ENCODE results near the gene SLC2A2. TPM values are rescaled to one million over a fixed set of nuclear protein-coding genes. Genes with fewer than 3 reads are reported as not detected.

SLC2A2 gene
- total and polyA plus RNA-seq, 8 donors: 2.9 TPM; not detected in 7

DNA sequence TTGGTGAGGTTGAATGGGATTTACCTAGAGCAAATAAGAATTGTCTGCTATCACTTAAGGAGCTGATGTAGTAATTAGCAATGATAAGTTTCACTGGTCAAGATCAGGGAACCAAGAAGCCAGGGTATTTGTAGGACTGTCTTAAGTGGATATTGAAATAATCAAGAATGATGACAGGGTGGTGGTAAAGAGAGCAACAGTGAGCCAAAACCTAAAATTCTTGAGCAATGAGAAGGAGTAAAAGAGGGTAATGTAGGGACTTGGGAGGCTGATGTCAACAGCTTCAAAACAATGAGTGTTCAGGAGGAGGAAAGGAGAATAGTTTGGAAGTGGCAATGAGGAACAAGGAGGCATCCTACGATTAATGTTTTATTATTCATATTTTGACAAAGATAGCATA lies 31.5 kb upstream of the SLC2A2 start:
- DNase-seq: no peak
- WGBS, 5 donors: 85 to 96% (median 92%) methylated on average over 1 of the region's 1 CpG
- Histone ChIP-seq H3K4me1 (peaks cover 0 to 29% (median 3%) of the 10 kb centered on the region in 4 donors), H3K27me3 (no peaks in the 10 kb centered on the region), H3K36me3 (peaks cover 0 to 4% (median 0%) of the 10 kb centered on the region in 4 donors), H3K9me3 (no peaks in the 10 kb centered on the region), H3K27ac (no peak overlapping the region), H3K4me3 (no peak overlapping the region)
- TF ChIP-seq EP300 (IDR thresholded peaks at IDR 0.05): no peak
- intact Hi-C loops (cut with DNase I; ENCODE audit: low total_unique reads): no loop called here

- H3K36me3 ChIP-seq: no peaks in the 10 kb centered on the region
- H3K27ac ChIP-seq: no peak overlapping the region
- TF ChIP-seq CTCF (IDR thresholded peaks at IDR 0.05) (no peak), EP300 (IDR thresholded peaks at IDR 0.05) (no peak), POLR2AphosphoS5 (IDR thresholded peaks at IDR 0.05) (no peak), POLR2A (IDR thresholded peaks at IDR 0.05) (no peak)
- no peak overlapping the region for H3K4me3 ChIP-seq
- H3K27me3 ChIP-seq: no peaks in the 10 kb centered on the region
- WGBS, 5 donors: 69 to 100% (median 93%) methylated on average over 1 of the region's 1 CpG
- intact Hi-C loops (cut with DNase I; ENCODE audit: low total_unique reads): no loop called here
- DNase-seq: no peak
- H3K9me3 ChIP-seq: no peaks in the 10 kb centered on the region
- peaks cover 0 to 29% (median 3%) of the 10 kb centered on the region in 4 donors for H3K4me1 ChIP-seq
These were observed 30.6 kb upstream of the SLC2A2 start for GRCh38 chr3:171057072-171057471.

DNA sequence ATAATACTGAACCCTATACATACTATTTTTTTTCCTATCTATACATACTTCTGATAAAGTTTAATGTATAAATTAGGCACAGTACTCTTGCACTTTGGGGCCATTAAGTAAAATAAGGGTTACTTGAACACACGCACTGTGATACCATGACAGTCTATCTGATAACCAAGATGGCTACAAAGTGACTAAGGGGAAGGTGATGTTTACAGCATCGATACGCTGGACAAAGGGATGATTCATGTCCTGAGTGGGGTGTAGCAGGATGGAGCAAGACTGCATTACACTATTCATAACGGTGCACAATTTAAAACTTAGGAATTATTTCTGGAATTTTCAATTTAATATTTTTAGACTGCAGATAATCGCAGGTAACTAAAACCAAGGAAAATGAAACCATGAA lies 30.0 kb upstream of the SLC2A2 start:
- H3K36me3 ChIP-seq: no peaks in the 10 kb centered on the region
- H3K4me3 ChIP-seq: no peak overlapping the region
- TF ChIP-seq POLR2A (IDR thresholded peaks at IDR 0.05) (no peak), EP300 (IDR thresholded peaks at IDR 0.05) (no peak), CTCF (IDR thresholded peaks at IDR 0.05) (no peak), POLR2AphosphoS5 (IDR thresholded peaks at IDR 0.05) (no peak)
- intact Hi-C loops (cut with DNase I; ENCODE audit: low total_unique reads): no loop called here
- 73 to 91% (median 88%) methylated on average over 5 of the region's 5 CpGs for WGBS, 5 donors
- no peak for DNase-seq
- peaks cover 0 to 29% (median 3%) of the 10 kb centered on the region in 4 donors for H3K4me1 ChIP-seq
- H3K27ac ChIP-seq: no peak overlapping the region
- H3K9me3 ChIP-seq: no peaks in the 10 kb centered on the region
- no peaks in the 10 kb centered on the region for H3K27me3 ChIP-seq

DNA sequence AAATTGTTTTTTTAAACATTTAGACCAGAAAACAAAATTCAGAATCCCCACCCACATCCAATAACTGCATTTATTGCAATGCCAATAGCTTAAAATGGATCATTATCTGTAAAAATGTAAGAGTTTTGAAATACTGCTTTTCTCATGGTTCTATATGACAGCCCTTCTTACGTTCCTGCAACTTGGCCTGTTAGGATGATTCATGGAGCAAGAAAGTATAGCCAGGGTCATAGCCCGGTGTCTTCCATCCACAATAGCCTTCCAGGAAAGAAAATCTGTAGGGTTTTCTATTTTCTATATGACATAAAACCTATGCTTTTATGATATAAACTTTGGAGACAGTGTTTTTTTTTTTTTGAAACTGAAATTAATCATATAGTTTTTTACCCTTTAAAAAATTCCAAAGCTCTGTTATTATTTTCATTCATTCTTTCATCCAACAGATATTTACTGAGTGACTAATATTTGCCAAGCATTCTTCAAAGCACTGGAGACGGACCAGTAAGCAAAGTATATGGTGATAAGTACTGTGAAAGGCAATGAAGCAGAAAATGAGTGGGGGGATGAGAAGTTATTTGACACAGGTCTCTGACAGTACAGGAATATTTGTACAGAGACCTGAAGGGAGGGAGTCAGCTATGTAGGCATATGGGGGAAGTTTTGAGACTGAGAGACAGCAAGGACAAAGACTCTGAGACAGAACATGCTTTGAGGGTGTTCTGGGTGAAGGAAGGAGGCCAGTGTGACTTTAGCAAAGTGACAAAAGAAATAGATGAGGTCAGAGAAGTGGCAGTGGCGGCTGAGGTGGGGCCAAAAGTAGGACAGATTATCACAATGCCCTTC lies 29.0 kb upstream of the SLC2A2 start:
- Histone ChIP-seq H3K4me3 (no peak overlapping the region), H3K9me3 (no peaks in the 10 kb centered on the region), H3K36me3 (no peaks in the 10 kb centered on the region), H3K4me1 (peaks cover 0 to 29% (median 3%) of the 10 kb centered on the region in 4 donors), H3K27me3 (no peaks in the 10 kb centered on the region), H3K27ac (no peak overlapping the region)
- intact Hi-C loops (cut with DNase I; ENCODE audit: low total_unique reads): no loop called here
- 41 to 50% (median 42%) methylated on average over 4 of the region's 4 CpGs for WGBS, 5 donors
- TF ChIP-seq CTCF (IDR thresholded peaks at IDR 0.05): no peak
- no peak for TF ChIP-seq POLR2AphosphoS5 (IDR thresholded peaks at IDR 0.05)
- TF ChIP-seq POLR2A (IDR thresholded peaks at IDR 0.05): no peak
- TF ChIP-seq EP300 (IDR thresholded peaks at IDR 0.05): no peak
- DNase-seq: peak in 1 of 2 donors; percentile 28

DNA sequence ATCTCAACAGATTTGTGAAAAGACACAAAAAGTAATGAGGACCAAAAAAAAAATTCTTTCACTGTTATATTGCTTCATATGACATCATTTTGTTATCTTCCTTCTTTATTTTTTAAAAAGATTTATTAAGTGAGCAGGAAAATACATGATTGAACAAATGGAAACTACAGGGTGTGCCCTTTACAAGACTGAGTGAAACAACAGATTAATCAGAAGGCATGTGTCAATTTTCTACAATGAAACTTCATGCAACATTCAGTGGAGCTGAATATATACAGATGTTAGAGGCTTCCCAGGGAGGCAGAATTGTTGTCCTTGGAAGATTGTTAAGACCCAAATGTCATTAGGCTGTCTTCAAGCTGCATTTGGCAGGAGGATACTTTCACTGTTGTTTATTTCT lies 28.4 kb upstream of the SLC2A2 start:
- H3K27ac ChIP-seq: no peak overlapping the region
- H3K27me3 ChIP-seq: no peaks in the 10 kb centered on the region
- H3K4me3 ChIP-seq: no peak overlapping the region
- peaks cover 0 to 29% (median 3%) of the 10 kb centered on the region in 4 donors for H3K4me1 ChIP-seq
- DNase-seq: no peak
- no peaks in the 10 kb centered on the region for H3K9me3 ChIP-seq
- TF ChIP-seq CTCF (IDR thresholded peaks at IDR 0.05) (no peak), POLR2AphosphoS5 (IDR thresholded peaks at IDR 0.05) (no peak), POLR2A (IDR thresholded peaks at IDR 0.05) (no peak), EP300 (IDR thresholded peaks at IDR 0.05) (no peak)
- no peaks in the 10 kb centered on the region for H3K36me3 ChIP-seq
- intact Hi-C loops (cut with DNase I; ENCODE audit: low total_unique reads): no loop called here

Measured in stomach (tissue), 9 donors.